Measurements from ENCODE around the gene LRRC75A. TPM values are rescaled to one million over a fixed set of nuclear protein-coding genes. Genes with fewer than 3 reads are reported as not detected.

The LRRC75A gene
- total and polyA plus RNA-seq, 2 of the 8 experiments (the other 6 are each of a cell fraction or from before 2014, with no cell fraction given), result 9.7 to 9.9 TPM

- TF ChIP-seq SP4 (IDR thresholded peaks at IDR 0.05; ENCODE audit: low read length) (peak; percentile 85), RFX5 (IDR thresholded peaks at IDR 0.05; ENCODE audit: borderline replicate concordance, low read depth, low read length) (no peak), KDM1A (IDR thresholded peaks at IDR 0.05; ENCODE audit: borderline replicate concordance, low read length) (no peak), SUZ12 (IDR thresholded peaks at IDR 0.05; ENCODE audit: low read length) (no peak), EZH2 (IDR thresholded peaks at IDR 0.05; ENCODE audit: low read depth, low read length, severe bottlenecking) (no peak), SAP30 (IDR thresholded peaks at IDR 0.05; ENCODE audit: insufficient read depth, insufficient replicate concordance, low read length) (peak; percentile 5), CHD1 (IDR thresholded peaks at IDR 0.05; ENCODE audit: low read depth, low read length) (peak; percentile 97), RXRA (IDR thresholded peaks at IDR 0.05; ENCODE audit: insufficient read depth, low read depth, low read length) (no peak)
These were observed 53.3 kb downstream of the LRRC75A start (continued) for GRCh38 chr17:16438557-16439302.

All from H1 (cell line).